NT2/D1 (cell line): ENCODE data around the gene PARP14.
A peak's percentile ranks its signal among the peaks of the same experiment; 100 is the strongest.

Experiments used
- DNase-seq: peaks from one replicate; pipeline ENCODE4 v3.0.0-alpha.2; 2011; ENCODE audit warnings: low read depth, low spot score
- H3K27me3 ChIP-seq: 2 replicates; pipeline ENCODE4 v1.6.0; 2011; ENCODE audit warnings: mild to moderate bottlenecking; ENCODE audit not compliant: insufficient read length, insufficient read depth
- H3K36me3 ChIP-seq: 2 replicates; pipeline ENCODE4 v1.6.1; 2011; ENCODE audit warnings: mild to moderate bottlenecking, low read length, mixed read lengths; ENCODE audit not compliant: insufficient read depth, insufficient read length
- H3K4me1 ChIP-seq: 2 replicates; pipeline ENCODE4 v1.5.1; 2011; ENCODE audit not compliant: insufficient read depth, insufficient read length
- H3K4me3 ChIP-seq: 2 replicates; pipeline ENCODE4 v1.5.1; 2011; ENCODE audit warnings: low read depth; ENCODE audit not compliant: insufficient read length
- H3K9ac ChIP-seq: 2 replicates; pipeline ENCODE4 v1.6.0; 2011; ENCODE audit warnings: low read depth; ENCODE audit not compliant: insufficient read length
- H3K9me3 ChIP-seq: 2 replicates; pipeline ENCODE4 v1.5.1; 2011; ENCODE audit warnings: mild to moderate bottlenecking, low read length; ENCODE audit not compliant: insufficient read depth
- SUZ12 ChIP-seq: IDR thresholded peaks from 2 replicates; pipeline ENCODE4 v1.6.1; 2011; ENCODE audit not compliant: insufficient read length, insufficient read depth; ENCODE audit errors: extremely low read depth
- YY1 ChIP-seq: IDR thresholded peaks from 2 replicates; pipeline ENCODE4 v1.6.1; 2011; ENCODE audit not compliant: insufficient read length, insufficient read depth
- ZNF274 ChIP-seq: IDR thresholded peaks from 2 replicates; pipeline ENCODE4 v1.6.1; 2011; ENCODE audit warnings: mild to moderate bottlenecking, low read depth, low read length

Gene PARP14

GRCh38 chr3:122674339-122674738 is 6.3 kb upstream of the PARP14 start:
- TF ChIP-seq SUZ12, result no peak
- no peak for TF ChIP-seq ZNF274
- TF ChIP-seq YY1, result no peak
- no peak for DNase-seq
- H3K4me1 ChIP-seq, result peaks cover 1% of the 10 kb centered on the region
- no peaks in the 10 kb centered on the region for H3K36me3 ChIP-seq
- H3K9ac ChIP-seq, result no peak overlapping the region
- no peak overlapping the region for H3K4me3 ChIP-seq
- H3K9me3 ChIP-seq, result no peaks in the 10 kb centered on the region
- H3K27me3 ChIP-seq, result peaks cover 2% of the 10 kb centered on the region

- TF ChIP-seq SUZ12, result no peak
- TF ChIP-seq YY1, result no peak
- TF ChIP-seq ZNF274, result no peak
- H3K4me1 ChIP-seq, result peaks cover 9% of the 10 kb centered on the region
- peaks cover 25% of the 10 kb centered on the region for H3K27me3 ChIP-seq
- no peaks in the 10 kb centered on the region for H3K9me3 ChIP-seq
- no peak overlapping the region for H3K4me3 ChIP-seq
- H3K36me3 ChIP-seq, result no peaks in the 10 kb centered on the region
- H3K9ac ChIP-seq, result no peak overlapping the region
- no peak for DNase-seq
These were observed 3.9 kb upstream of the PARP14 start for GRCh38 chr3:122676759-122677158.

- TF ChIP-seq ZNF274, result no peak
- TF ChIP-seq SUZ12, result no peak
- no peak for TF ChIP-seq YY1
- no peaks in the 10 kb centered on the region for H3K36me3 ChIP-seq
- peaks cover 30% of the 10 kb centered on the region for H3K27me3 ChIP-seq
- H3K9me3 ChIP-seq, result no peaks in the 10 kb centered on the region
- no peak for DNase-seq
- H3K9ac ChIP-seq, result no peak overlapping the region
- H3K4me3 ChIP-seq, result no peak overlapping the region
- H3K4me1 ChIP-seq, result peaks cover 9% of the 10 kb centered on the region
These were observed 3.4 kb upstream of the PARP14 start for GRCh38 chr3:122677216-122677615.

GRCh38 chr3:122678506-122678905 is 2.1 kb upstream of the PARP14 start:
- Histone ChIP-seq H3K27me3 (peaks cover 31% of the 10 kb centered on the region), H3K36me3 (no peaks in the 10 kb centered on the region), H3K9me3 (no peaks in the 10 kb centered on the region), H3K4me3 (no peak overlapping the region), H3K4me1 (peaks cover 9% of the 10 kb centered on the region), H3K9ac (no peak overlapping the region)
- no peak for DNase-seq
- TF ChIP-seq SUZ12 (no peak), ZNF274 (no peak), YY1 (no peak)

- peak; percentile 62 for DNase-seq
- Histone ChIP-seq H3K4me3 (no peak overlapping the region), H3K36me3 (no peaks in the 10 kb centered on the region), H3K9ac (peak overlapping the region; percentile 63), H3K27me3 (peaks cover 34% of the 10 kb centered on the region), H3K4me1 (peaks cover 9% of the 10 kb centered on the region), H3K9me3 (no peaks in the 10 kb centered on the region)
- TF ChIP-seq YY1, result no peak
- TF ChIP-seq SUZ12, result no peak
- no peak for TF ChIP-seq ZNF274
These were observed 1.4 kb upstream of the PARP14 start for GRCh38 chr3:122679085-122679881.

- DNase-seq, result no peak
- Histone ChIP-seq H3K9me3 (no peaks in the 10 kb centered on the region), H3K4me1 (peaks cover 9% of the 10 kb centered on the region), H3K27me3 (peaks cover 34% of the 10 kb centered on the region), H3K4me3 (peak overlapping the region; percentile 73), H3K9ac (peak overlapping the region; percentile 84), H3K36me3 (no peaks in the 10 kb centered on the region)
- TF ChIP-seq SUZ12 (no peak), YY1 (no peak), ZNF274 (no peak)
These were observed 661 bp upstream of the PARP14 start for GRCh38 chr3:122679882-122680474.

GRCh38 chr3:122681284-122681973 is 790 bp downstream of the PARP14 start:
- peak overlapping the region; percentile 73 for H3K4me3 ChIP-seq
- no peak for DNase-seq
- H3K9ac ChIP-seq, result peak overlapping the region; percentile 50
- no peaks in the 10 kb centered on the region for H3K36me3 ChIP-seq
- no peak for TF ChIP-seq YY1
- TF ChIP-seq SUZ12, result no peak
- TF ChIP-seq ZNF274, result no peak
- no peaks in the 10 kb centered on the region for H3K9me3 ChIP-seq
- H3K4me1 ChIP-seq, result peaks cover 9% of the 10 kb centered on the region
- peaks cover 34% of the 10 kb centered on the region for H3K27me3 ChIP-seq
